HG03066 (cell line): ENCODE data around the gene SCYGR8.
"Not testable (repeated sequence)": the region's sequence is repeated elsewhere in the genome, so short reads cannot be mapped to it uniquely, and the experiment has no call there.

Experiments used
- ATAC-seq: cut with Tn5 transposase; IDR thresholded peaks from one replicate; pipeline ENCODE4 v1.9.1; 2021; ENCODE audit warnings: low read depth; ENCODE audit not compliant: unreplicated experiment

Gene SCYGR8

GRCh38 chr2:227745594-227745993 is at the start of gene SCYGR8:
SCYGR8 (plus strand) TSS chr2:227745894; CDS start chr2:227745894, 0 bp downstream.
- ATAC-seq, result no peak

GRCh38 chr2:227696990-227697679 is 48.6 kb upstream of the SCYGR8 start:
- ATAC-seq, result no peak

GRCh38 chr2:227701556-227701955 is 44.1 kb upstream of the SCYGR8 start:
- ATAC-seq, result no peak

- no peak for ATAC-seq
Measured at GRCh38 chr2:227703280-227703732, 42.4 kb upstream of the SCYGR8 start.

GRCh38 chr2:227703961-227704360 is 41.7 kb upstream of the SCYGR8 start:
- no peak for ATAC-seq

- ATAC-seq, result no peak
Measured at GRCh38 chr2:227706859-227707258, 38.8 kb upstream of the SCYGR8 start.

- no peak for ATAC-seq
Measured at GRCh38 chr2:227707390-227707789, 38.3 kb upstream of the SCYGR8 start.

GRCh38 chr2:227710986-227711385 is 34.7 kb upstream of the SCYGR8 start:
- ATAC-seq, result no peak

GRCh38 chr2:227713291-227713690 is 32.4 kb upstream of the SCYGR8 start:
- no peak for ATAC-seq

GRCh38 chr2:227716501-227716900 is 29.2 kb upstream of the SCYGR8 start:
- ATAC-seq, result no peak

GRCh38 chr2:227717687-227718567 is 27.8 kb upstream of the SCYGR8 start, which contains the start of gene SLC19A3:
SLC19A3 (minus strand) TSS chr2:227718028; CDS start chr2:227702318, 15,710 bp downstream.
- no peak for ATAC-seq

- no peak for ATAC-seq
Measured at GRCh38 chr2:227719641-227720040, 26.1 kb upstream of the SCYGR8 start.

- no peak for ATAC-seq
Measured at GRCh38 chr2:227720680-227721079, 25.0 kb upstream of the SCYGR8 start.

- ATAC-seq, result not testable (repeated sequence)
Measured at GRCh38 chr2:227722821-227723220, 22.9 kb upstream of the SCYGR8 start.

GRCh38 chr2:227724394-227725039 is 21.2 kb upstream of the SCYGR8 start, which contains the start of gene SCYGR6:
SCYGR6 (minus strand) TSS chr2:227724757; CDS start chr2:227724757, 0 bp downstream.
- no peak for ATAC-seq

GRCh38 chr2:227728035-227728434 is 17.7 kb upstream of the SCYGR8 start, which contains the start of gene SCYGR7:
SCYGR7 (plus strand) TSS chr2:227728335; CDS start chr2:227728335, 0 bp downstream.
- no peak for ATAC-seq

GRCh38 chr2:227739351-227739750 is 6.3 kb upstream of the SCYGR8 start:
- no peak for ATAC-seq

GRCh38 chr2:227740705-227741104 is 5.0 kb upstream of the SCYGR8 start:
- ATAC-seq, result not testable (repeated sequence)

GRCh38 chr2:227748079-227748478 is 2.4 kb downstream of the SCYGR8 start:
- ATAC-seq, result no peak

- ATAC-seq, result not testable (repeated sequence)
Measured at GRCh38 chr2:227756261-227756660, 10.6 kb downstream of the SCYGR8 start.
